ENCODE measurements around the gene CACNA1C.

The CACNA1C gene

DNA sequence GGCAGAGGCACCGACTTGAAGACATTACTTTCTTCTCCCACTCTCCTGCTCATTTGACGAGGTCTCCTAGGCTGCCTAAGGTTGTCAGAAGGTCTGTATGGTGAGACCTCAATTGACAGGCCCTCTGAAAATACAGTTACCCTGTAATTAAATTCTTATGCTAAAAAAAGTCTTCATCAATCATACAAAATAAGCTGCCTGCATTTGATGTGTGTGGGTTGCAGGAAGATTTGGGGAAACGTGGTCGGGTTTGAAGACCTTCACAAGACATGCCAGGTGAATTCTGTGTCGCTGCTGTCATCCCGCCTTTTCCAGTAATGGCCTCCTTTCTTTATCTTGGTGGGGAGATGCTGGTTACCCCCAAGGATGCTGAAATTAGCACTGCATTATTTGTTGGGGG lies 299.4 kb downstream of the CACNA1C start:
- Mint-ChIP-seq H3K27ac (no peak overlapping the region), H3K4me3 (no peak overlapping the region), H3K4me1 (ENCODE audit: low read depth) (no peaks in the 10 kb centered on the region), H3K27me3 (peaks cover 7% of the 10 kb centered on the region), H3K9me3 (ENCODE audit: low read depth) (no peaks in the 10 kb centered on the region), H3K36me3 (no peaks in the 10 kb centered on the region)

GRCh38 chr12:2353281-2353680 lies 300.5 kb downstream of the CACNA1C start:
- no peaks in the 10 kb centered on the region for H3K36me3 Mint-ChIP-seq
- no peak overlapping the region for H3K4me3 Mint-ChIP-seq
- H3K9me3 Mint-ChIP-seq (ENCODE audit: low read depth), result no peaks in the 10 kb centered on the region
- H3K27me3 Mint-ChIP-seq, result peaks cover 6% of the 10 kb centered on the region
- no peak overlapping the region for H3K27ac Mint-ChIP-seq
- peaks cover 5% of the 10 kb centered on the region for H3K4me1 Mint-ChIP-seq (ENCODE audit: low read depth)

GRCh38 chr12:2353691-2354090 lies 300.9 kb downstream of the CACNA1C start:
- Mint-ChIP-seq H3K27me3 (peaks cover 6% of the 10 kb centered on the region), H3K27ac (no peak overlapping the region), H3K4me1 (ENCODE audit: low read depth) (peaks cover 10% of the 10 kb centered on the region), H3K4me3 (no peak overlapping the region), H3K36me3 (no peaks in the 10 kb centered on the region), H3K9me3 (ENCODE audit: low read depth) (no peaks in the 10 kb centered on the region)

GRCh38 chr12:2354151-2354991 lies 301.6 kb downstream of the CACNA1C start:
- peaks cover 16% of the 10 kb centered on the region for H3K4me1 Mint-ChIP-seq (ENCODE audit: low read depth)
- H3K36me3 Mint-ChIP-seq, result no peaks in the 10 kb centered on the region
- no peak overlapping the region for H3K27ac Mint-ChIP-seq
- no peaks in the 10 kb centered on the region for H3K9me3 Mint-ChIP-seq (ENCODE audit: low read depth)
- H3K27me3 Mint-ChIP-seq, result peaks cover 6% of the 10 kb centered on the region
- no peak overlapping the region for H3K4me3 Mint-ChIP-seq

DNA sequence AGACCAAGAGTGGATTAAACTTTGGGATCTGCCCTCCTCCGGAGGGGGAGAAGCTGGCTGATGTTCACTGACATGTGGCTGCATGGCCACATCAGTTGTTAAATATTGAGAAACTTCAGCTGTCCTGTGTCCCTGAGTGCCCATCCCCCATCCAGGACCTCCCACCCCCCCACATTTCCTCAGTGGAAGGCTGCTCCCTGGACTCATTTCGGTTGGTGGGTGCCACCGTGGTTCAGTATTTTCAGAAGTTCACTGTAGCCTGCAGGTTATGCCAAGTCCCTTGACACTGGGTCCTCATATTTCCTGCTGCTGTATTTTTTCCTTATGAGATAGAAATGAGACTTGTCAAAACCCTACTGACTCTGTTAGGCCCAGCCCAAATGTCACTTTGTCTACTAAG lies 302.4 kb downstream of the CACNA1C start:
- Mint-ChIP-seq H3K27ac (no peak overlapping the region), H3K36me3 (no peaks in the 10 kb centered on the region), H3K27me3 (peaks cover 6% of the 10 kb centered on the region), H3K4me3 (no peak overlapping the region), H3K9me3 (ENCODE audit: low read depth) (no peaks in the 10 kb centered on the region), H3K4me1 (ENCODE audit: low read depth) (peaks cover 16% of the 10 kb centered on the region)

DNA sequence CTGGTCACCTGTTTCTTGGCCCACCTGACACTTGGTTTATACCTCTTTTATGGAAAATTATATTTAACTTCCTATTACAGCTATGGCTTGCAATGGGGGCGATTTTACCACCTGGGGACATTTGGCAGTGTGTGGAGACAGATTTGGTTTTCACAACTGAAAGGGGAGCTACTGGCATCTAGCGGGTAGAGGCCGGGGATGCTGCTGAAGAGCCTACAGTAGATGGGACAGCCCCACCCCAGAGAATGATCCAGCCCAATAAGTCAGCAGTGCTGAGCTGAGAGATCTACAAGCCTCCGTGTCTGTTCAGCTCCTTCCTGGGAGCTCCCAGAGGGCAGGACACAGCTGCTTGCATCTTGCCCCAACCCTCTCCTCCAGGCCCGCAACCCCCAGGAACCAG lies 302.8 kb downstream of the CACNA1C start:
- Mint-ChIP-seq H3K9me3 (ENCODE audit: low read depth) (no peaks in the 10 kb centered on the region), H3K27ac (no peak overlapping the region), H3K27me3 (peaks cover 6% of the 10 kb centered on the region), H3K4me3 (no peak overlapping the region), H3K4me1 (ENCODE audit: low read depth) (peaks cover 16% of the 10 kb centered on the region), H3K36me3 (no peaks in the 10 kb centered on the region)

DNA sequence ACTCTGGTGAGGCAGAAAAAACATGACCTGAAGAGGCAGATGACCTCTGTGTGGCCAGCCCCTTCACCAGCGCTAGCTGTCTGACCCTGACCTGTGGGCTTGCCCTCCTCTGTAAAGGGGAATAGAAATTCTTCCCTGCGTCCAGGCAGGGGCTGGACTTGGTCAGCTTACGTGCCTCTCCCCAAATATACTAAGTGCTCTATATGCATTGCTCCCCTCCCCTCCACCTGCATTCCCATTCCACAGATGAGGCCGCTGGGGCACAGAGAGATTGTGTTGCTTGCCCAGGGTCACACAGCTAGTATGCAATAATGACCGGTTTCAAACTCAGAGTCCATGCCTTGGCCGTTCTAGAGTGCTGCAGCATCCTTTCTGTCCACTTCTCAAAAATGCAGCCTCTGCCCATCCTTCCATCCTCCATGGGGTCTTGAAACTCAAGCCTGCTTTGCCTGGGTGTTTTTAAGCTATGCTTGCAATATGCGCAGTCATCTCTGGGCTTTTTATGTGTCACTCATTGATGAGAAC lies 303.9 kb downstream of the CACNA1C start:
- H3K4me1 Mint-ChIP-seq (ENCODE audit: low read depth), result peaks cover 16% of the 10 kb centered on the region
- H3K36me3 Mint-ChIP-seq, result no peaks in the 10 kb centered on the region
- H3K27me3 Mint-ChIP-seq, result peaks cover 9% of the 10 kb centered on the region
- no peak overlapping the region for H3K27ac Mint-ChIP-seq
- H3K4me3 Mint-ChIP-seq, result no peak overlapping the region
- H3K9me3 Mint-ChIP-seq (ENCODE audit: low read depth), result no peaks in the 10 kb centered on the region

GRCh38 chr12:2358986-2359658 lies 306.3 kb downstream of the CACNA1C start:
- Mint-ChIP-seq H3K27me3 (peaks cover 3% of the 10 kb centered on the region), H3K9me3 (ENCODE audit: low read depth) (no peaks in the 10 kb centered on the region), H3K36me3 (no peaks in the 10 kb centered on the region), H3K4me1 (ENCODE audit: low read depth) (peaks cover 35% of the 10 kb centered on the region), H3K4me3 (no peak overlapping the region), H3K27ac (no peak overlapping the region)

DNA sequence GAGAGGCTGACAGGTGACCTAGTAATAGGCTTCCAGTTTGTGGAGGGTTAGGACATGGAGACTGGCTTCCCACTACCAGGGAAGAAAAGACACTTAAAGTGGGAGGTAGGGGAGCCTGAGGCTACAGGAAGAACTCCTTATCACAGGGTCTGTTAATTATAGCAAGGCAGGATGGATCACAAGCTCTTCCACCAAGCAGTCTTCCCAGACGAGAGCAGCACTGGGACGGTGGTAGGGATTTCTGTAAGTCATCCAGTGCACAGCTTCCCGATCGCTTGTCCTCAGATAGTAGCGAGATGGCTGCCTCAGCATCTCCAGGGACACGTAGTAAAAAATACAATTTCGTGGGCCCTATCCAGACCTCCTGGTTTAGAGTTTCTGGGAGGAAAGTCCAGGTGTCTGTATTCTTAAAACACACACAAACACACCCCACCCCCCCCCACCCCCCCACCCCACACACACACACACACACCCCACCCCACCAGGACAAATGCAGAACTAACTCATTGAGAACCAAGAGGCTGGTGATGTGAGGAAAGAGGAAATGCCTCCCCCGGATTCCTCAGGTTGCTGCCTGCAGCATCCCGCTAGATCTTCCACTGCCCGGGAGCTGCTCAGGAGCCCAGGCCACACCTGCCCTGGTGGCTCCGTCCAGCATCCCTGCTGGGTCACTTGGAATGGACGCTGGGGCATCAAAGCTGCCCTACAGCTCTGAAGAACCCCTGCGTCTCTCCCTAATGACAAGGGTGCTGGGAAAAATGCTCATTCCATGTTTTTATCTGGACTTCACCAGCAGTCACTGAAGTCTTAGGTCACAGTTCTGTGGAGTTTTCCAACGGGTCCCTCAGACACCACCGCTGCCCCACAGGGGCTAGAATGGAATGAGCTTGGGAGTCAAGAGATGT lies 307.2 kb downstream of the CACNA1C start:
- Mint-ChIP-seq H3K36me3 (no peaks in the 10 kb centered on the region), H3K4me3 (no peak overlapping the region), H3K9me3 (ENCODE audit: low read depth) (no peaks in the 10 kb centered on the region), H3K27ac (no peak overlapping the region), H3K4me1 (ENCODE audit: low read depth) (peaks cover 39% of the 10 kb centered on the region), H3K27me3 (peaks cover 3% of the 10 kb centered on the region)

GRCh38 chr12:2360630-2361170 lies 307.9 kb downstream of the CACNA1C start:
- peaks cover 3% of the 10 kb centered on the region for H3K27me3 Mint-ChIP-seq
- no peaks in the 10 kb centered on the region for H3K36me3 Mint-ChIP-seq
- H3K4me1 Mint-ChIP-seq (ENCODE audit: low read depth), result peaks cover 39% of the 10 kb centered on the region
- no peak overlapping the region for H3K27ac Mint-ChIP-seq
- H3K9me3 Mint-ChIP-seq (ENCODE audit: low read depth), result no peaks in the 10 kb centered on the region
- no peak overlapping the region for H3K4me3 Mint-ChIP-seq

DNA sequence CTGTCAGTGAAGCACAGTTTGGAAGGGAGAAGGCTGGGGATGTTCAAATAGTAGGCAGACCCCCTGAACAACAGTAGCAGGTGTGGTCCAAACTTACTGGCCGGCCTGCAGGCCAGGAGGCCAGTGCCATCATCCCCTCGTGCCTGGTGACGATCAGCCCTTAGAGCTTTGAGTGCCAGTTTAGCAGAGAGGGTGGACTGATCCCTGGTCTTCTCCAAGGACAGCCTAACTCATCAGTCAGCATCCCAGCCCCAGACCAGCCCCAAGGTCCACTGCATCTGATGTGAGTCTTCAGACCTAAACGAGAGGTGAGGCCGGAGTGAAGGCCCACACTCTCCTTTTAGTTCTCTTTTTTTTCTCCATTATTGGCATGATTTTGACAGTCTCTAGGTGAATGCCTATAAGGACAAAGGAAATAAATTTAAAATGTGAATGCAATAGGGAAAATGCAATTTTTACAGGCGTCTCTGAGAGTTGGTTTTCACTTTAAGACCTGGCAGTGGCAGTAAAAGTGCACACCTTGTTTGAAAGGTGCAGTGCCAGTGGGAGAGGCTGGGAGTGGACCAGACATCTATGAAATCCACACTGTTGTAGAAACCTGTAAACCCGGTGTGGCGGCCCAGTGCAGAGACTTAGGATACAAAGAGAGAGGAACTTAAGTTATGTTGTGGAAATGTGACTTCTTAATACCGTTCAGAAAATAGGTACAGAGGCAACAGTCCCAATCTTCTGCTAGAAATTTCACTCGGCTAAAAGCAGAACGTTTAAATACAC lies 311.2 kb downstream of the CACNA1C start:
- H3K4me3 Mint-ChIP-seq, result no peak overlapping the region
- H3K27ac Mint-ChIP-seq, result no peak overlapping the region

DNA sequence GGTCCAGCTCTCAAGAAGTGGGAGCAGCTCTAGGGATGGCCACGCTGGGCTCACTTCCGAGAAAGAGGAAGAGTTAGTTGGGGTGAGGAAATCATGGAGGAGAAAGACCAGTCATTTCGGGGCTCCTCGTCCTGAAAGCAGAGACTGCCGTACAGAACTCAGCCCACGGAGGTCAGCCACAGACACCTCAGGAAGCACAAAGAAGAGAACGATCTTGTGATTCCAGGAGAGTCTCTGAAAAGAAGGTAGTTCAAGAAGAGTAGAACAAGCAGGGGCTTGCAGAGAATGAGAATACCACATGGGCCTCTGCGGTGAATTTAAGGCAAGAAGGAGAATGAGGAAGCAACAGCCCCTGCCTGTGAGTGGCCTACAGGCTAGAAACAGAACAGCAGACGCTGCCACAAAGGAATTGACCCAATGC lies 311.9 kb downstream of the CACNA1C start:
- Mint-ChIP-seq H3K4me1 (ENCODE audit: low read depth) (peaks cover 23% of the 10 kb centered on the region), H3K9me3 (ENCODE audit: low read depth) (peaks cover 3% of the 10 kb centered on the region), H3K36me3 (peaks cover 2% of the 10 kb centered on the region), H3K27ac (no peak overlapping the region), H3K4me3 (no peak overlapping the region), H3K27me3 (peaks cover 3% of the 10 kb centered on the region)

More for the DNA sequence above, 311.2 kb downstream of the CACNA1C start:
- peaks cover 2% of the 10 kb centered on the region for H3K36me3 Mint-ChIP-seq
- H3K4me1 Mint-ChIP-seq (ENCODE audit: low read depth), result peaks cover 26% of the 10 kb centered on the region
- peaks cover 3% of the 10 kb centered on the region for H3K27me3 Mint-ChIP-seq
- peaks cover 3% of the 10 kb centered on the region for H3K9me3 Mint-ChIP-seq (ENCODE audit: low read depth)

DNA sequence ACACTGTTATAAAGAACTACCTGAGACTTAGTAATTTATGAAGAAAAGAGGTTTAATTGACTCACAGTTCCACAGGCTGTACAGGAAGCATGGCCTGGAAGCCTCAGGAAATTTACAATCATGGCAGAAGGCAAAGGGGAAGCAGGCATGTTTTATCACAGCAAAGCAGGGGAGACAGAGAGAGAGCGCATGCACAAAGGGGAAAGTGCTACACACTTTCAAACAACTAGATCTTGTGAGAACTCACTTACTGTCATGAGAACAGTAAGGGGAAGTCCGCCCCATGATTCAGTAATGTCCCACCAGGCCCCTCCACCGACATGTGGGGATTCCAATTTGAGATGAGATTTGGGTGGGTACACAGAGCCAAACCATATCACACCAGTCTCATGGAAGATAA lies 313.9 kb downstream of the CACNA1C start:
- peaks cover 23% of the 10 kb centered on the region for H3K4me1 Mint-ChIP-seq (ENCODE audit: low read depth)
- H3K27me3 Mint-ChIP-seq, result no peaks in the 10 kb centered on the region
- H3K36me3 Mint-ChIP-seq, result peaks cover 2% of the 10 kb centered on the region

DNA sequence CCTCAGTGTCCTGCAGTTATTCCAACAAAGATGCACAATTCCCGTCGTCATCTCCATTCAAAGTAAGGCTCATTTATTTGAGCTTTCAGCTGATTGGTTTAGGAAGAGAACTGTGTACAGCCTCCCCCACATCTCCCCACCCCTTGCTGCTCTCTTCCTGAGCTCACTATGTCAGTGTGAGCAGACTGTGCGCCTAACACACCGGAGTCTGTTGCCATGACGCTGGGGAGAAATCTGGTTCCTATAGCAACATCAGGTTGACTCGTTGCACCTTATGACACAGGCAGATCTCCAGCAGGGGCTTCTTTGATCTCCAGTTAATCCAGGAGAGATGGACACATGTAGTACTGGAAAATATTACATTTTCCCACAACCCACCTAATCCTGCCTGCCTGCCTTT lies 319.4 kb downstream of the CACNA1C start:
- no peak overlapping the region for H3K4me3 Mint-ChIP-seq
- H3K27me3 Mint-ChIP-seq, result no peaks in the 10 kb centered on the region
- no peaks in the 10 kb centered on the region for H3K4me1 Mint-ChIP-seq (ENCODE audit: low read depth)

More for the DNA sequence above, 313.9 kb downstream of the CACNA1C start:
- Mint-ChIP-seq H3K4me3 (no peak overlapping the region), H3K9me3 (ENCODE audit: low read depth) (peaks cover 3% of the 10 kb centered on the region), H3K27ac (no peak overlapping the region)

More for the DNA sequence above, 319.4 kb downstream of the CACNA1C start:
- no peaks in the 10 kb centered on the region for H3K9me3 Mint-ChIP-seq (ENCODE audit: low read depth)
- no peaks in the 10 kb centered on the region for H3K36me3 Mint-ChIP-seq
- no peak overlapping the region for H3K27ac Mint-ChIP-seq

Data from activated naive CD8-positive, alpha-beta T cell (primary cell).